ENCODE results near the gene DCK. TPM values are rescaled to one million over a fixed set of nuclear protein-coding genes. Genes with fewer than 3 reads are reported as not detected.
A peak's percentile ranks its signal among the peaks of the same experiment; 100 is the strongest.

The DCK gene
- 40.4 and 57.1 TPM in 2 replicates for total RNA-seq (ENCODE audit: low replicate concordance)

- H3K27ac ChIP-seq, result peak within 1 kb of the TSS; percentile 79
- peaks cover 26% of the 10 kb centered on the region for H3K9me3 Mint-ChIP-seq
- H3K4me3 Mint-ChIP-seq, result peak within 1 kb of the TSS; percentile 91
- H3K9ac ChIP-seq, result peak within 1 kb of the TSS; percentile 72
- H3K36me3 Mint-ChIP-seq, result peaks cover 42% of the 10 kb centered on the region
- no peaks in the 10 kb centered on the region for H3K27me3 ChIP-seq
- TF ChIP-seq EZH2phosphoT487 (IDR thresholded peaks at IDR 0.05) (no peak), CTCF (IDR thresholded peaks at IDR 0.05) (no peak), EZH2 (IDR thresholded peaks at IDR 0.05) (no peak)
- no peaks in the 10 kb centered on the region for H3K9me3 ChIP-seq (ENCODE audit: low read depth)
- peaks cover 8% of the 10 kb centered on the region for H3K36me3 ChIP-seq
- H3K79me2 ChIP-seq (ENCODE audit: low read depth), result peaks cover 48% of the 10 kb centered on the region
- H4K20me1 ChIP-seq (ENCODE audit: low read depth), result peaks cover 4% of the 10 kb centered on the region
- peaks cover 20% of the 10 kb centered on the region for H3K4me1 Mint-ChIP-seq
- peak within 1 kb of the TSS; percentile 92 for H3K27ac Mint-ChIP-seq
- peak within 1 kb of the TSS; percentile 78 for H2AFZ ChIP-seq (replicated peaks)
- DNase-seq (ENCODE audit: low spot score), result peak; percentile 95
- H3K4me1 ChIP-seq, result peaks cover 6% of the 10 kb centered on the region
- H3K4me3 ChIP-seq, result peak within 1 kb of the TSS; percentile 85
- H3K4me2 ChIP-seq, result peak within 1 kb of the TSS; percentile 85
- H3K27me3 Mint-ChIP-seq (ENCODE audit: insufficient read depth, low read depth), result no peaks in the 10 kb centered on the region
- peaks cover 29% of the 10 kb centered on the region for H3F3A ChIP-seq (ENCODE audit: low read depth)
Measured at GRCh38 chr4:70993181-70994068, at the start of gene DCK. Gene DCK, plus strand, starts transcription at chr4:70993649. Its CDS starts 187 bp downstream, at chr4:70993836.

GRCh38 chr4:70945046-70945445, 48.4 kb upstream of the DCK start:
- no peak for TF ChIP-seq CTCF (IDR thresholded peaks at IDR 0.05)
- no peak for TF ChIP-seq EZH2phosphoT487 (IDR thresholded peaks at IDR 0.05)
- no peak for TF ChIP-seq EZH2 (IDR thresholded peaks at IDR 0.05)
- Histone ChIP-seq H3K4me2 (no peak overlapping the region), H4K20me1 (ENCODE audit: low read depth) (peaks cover 30% of the 10 kb centered on the region), H3K4me3 (no peak overlapping the region), H3K27ac (no peak overlapping the region), H3K9me3 (ENCODE audit: low read depth) (no peaks in the 10 kb centered on the region), H3K9ac (no peak overlapping the region), H3F3A (ENCODE audit: low read depth) (no peaks in the 10 kb centered on the region), H2AFZ (replicated peaks) (no peak overlapping the region), H3K27me3 (no peaks in the 10 kb centered on the region), H3K36me3 (no peaks in the 10 kb centered on the region), H3K4me1 (peaks cover 6% of the 10 kb centered on the region), H3K79me2 (ENCODE audit: low read depth) (peaks cover 91% of the 10 kb centered on the region)
- Mint-ChIP-seq H3K27ac (no peak overlapping the region), H3K4me1 (no peaks in the 10 kb centered on the region), H3K27me3 (ENCODE audit: insufficient read depth, low read depth) (peaks cover 5% of the 10 kb centered on the region), H3K4me3 (no peak overlapping the region), H3K36me3 (peaks cover 36% of the 10 kb centered on the region), H3K9me3 (peaks cover 16% of the 10 kb centered on the region)
- DNase-seq (ENCODE audit: low spot score), result no peak

GRCh38 chr4:70945452-70946055, 47.9 kb upstream of the DCK start:
- no peak for DNase-seq (ENCODE audit: low spot score)
- no peaks in the 10 kb centered on the region for H3K27me3 ChIP-seq
- no peak overlapping the region for H3K4me3 ChIP-seq
- Mint-ChIP-seq H3K36me3 (peaks cover 33% of the 10 kb centered on the region), H3K4me1 (no peaks in the 10 kb centered on the region), H3K27ac (no peak overlapping the region), H3K4me3 (no peak overlapping the region), H3K27me3 (ENCODE audit: insufficient read depth, low read depth) (peaks cover 4% of the 10 kb centered on the region), H3K9me3 (peaks cover 15% of the 10 kb centered on the region)
- no peak overlapping the region for H2AFZ ChIP-seq (replicated peaks)
- peaks cover 30% of the 10 kb centered on the region for H4K20me1 ChIP-seq (ENCODE audit: low read depth)
- H3F3A ChIP-seq (ENCODE audit: low read depth), result no peaks in the 10 kb centered on the region
- peak overlapping the region; percentile 14 for H3K4me2 ChIP-seq
- peaks cover 91% of the 10 kb centered on the region for H3K79me2 ChIP-seq (ENCODE audit: low read depth)
- H3K36me3 ChIP-seq, result no peaks in the 10 kb centered on the region
- H3K4me1 ChIP-seq, result peaks cover 6% of the 10 kb centered on the region
- TF ChIP-seq CTCF (IDR thresholded peaks at IDR 0.05) (no peak), EZH2phosphoT487 (IDR thresholded peaks at IDR 0.05) (no peak), EZH2 (IDR thresholded peaks at IDR 0.05) (no peak)
- H3K9ac ChIP-seq, result no peak overlapping the region
- no peak overlapping the region for H3K27ac ChIP-seq
- no peaks in the 10 kb centered on the region for H3K9me3 ChIP-seq (ENCODE audit: low read depth)
